Kidney (tissue), 14 donors: ENCODE data around the gene HIPK1. TPM values are rescaled to one million over a fixed set of nuclear protein-coding genes. Genes with fewer than 3 reads are reported as not detected.

Source experiments
- DNase-seq, 5 donors: peaks; one replicate each; pipeline ENCODE4 v3.0.0-alpha.2; 2013 to 2020
- FAIRE-seq: peaks from 2 replicates; lab custom pipeline; 2012; peaks lifted over from hg19 to GRCh38; lab: Jason Lieb, UNC
- H3K27ac ChIP-seq, 2 donors: one replicate each; pipeline ENCODE4 v1.7.0; 2013; ENCODE audit warnings: low read depth in 2 of 2, low read length in 2 of 2, inconsistent platforms in 1 of 2
- H3K27me3 ChIP-seq: one replicate; pipeline ENCODE4 v1.7.1; 2013; ENCODE audit warnings: low read length, inconsistent platforms; ENCODE audit not compliant: control insufficient read depth, insufficient read depth
- H3K36me3 ChIP-seq, 3 donors: one replicate each; pipeline versions ENCODE4 v1.7.0 to v1.7.1; 2013; ENCODE audit warnings: low read length in 3 of 3, control low read depth in 1 of 3, inconsistent platforms in 1 of 3; ENCODE audit not compliant: insufficient read depth in 3 of 3, control insufficient read depth in 2 of 3
- H3K4me1 ChIP-seq, 3 donors: one replicate each; pipeline versions ENCODE4 v1.7.0 to v1.7.1; 2013; ENCODE audit warnings: low read length in 3 of 3, inconsistent platforms in 1 of 3, low read depth in 1 of 3; ENCODE audit not compliant: control insufficient read depth in 2 of 3, insufficient read depth in 2 of 3
- H3K4me3 ChIP-seq, 3 donors: one replicate each; pipeline versions ENCODE4 v1.7.0 to v1.8.1; 2013; ENCODE audit warnings: low read length in 3 of 3, control low read depth in 1 of 3, inconsistent platforms in 1 of 3
- H3K9ac ChIP-seq, 3 donors: one replicate each; pipeline versions ENCODE4 v1.7.0 to v1.7.1; 2013; ENCODE audit warnings: low read length in 3 of 3, control low read depth in 1 of 3, inconsistent platforms in 1 of 3
- H3K9me3 ChIP-seq, 3 donors: one replicate each; pipeline versions ENCODE4 v1.7.0 to v1.7.1; 2013; ENCODE audit warnings: low read length in 3 of 3, control low read depth in 1 of 3, inconsistent platforms in 1 of 3; ENCODE audit not compliant: control insufficient read depth in 2 of 3, insufficient read depth in 1 of 3
- intact Hi-C: fragments of 100-400 bp; cut with DNase I; formaldehyde crosslinking; loops from one replicate; pipeline ENCODE4 v1.11.1; 2022
- polyA plus RNA-seq: library from polyadenylated mRNA; stranded (reverse); fragments of 350-450 nt; fragmentation: Illumina TruSeq; extraction: RNeasy Lipid Tissue Mini Kit (QIAGEN cat#74804); gene quantifications from one replicate; pipeline ENCODE4 v1.2.3, GENCODE V29; 2014; ENCODE audit warnings: low read depth, low replicate concordance; ENCODE audit not compliant: insufficient read depth
- total RNA-seq: library from RNA; stranded (reverse); fragmentation: NEBNext Ultra II Directional; extraction: Animal tissue kit (Norgen Biotek cat#: 25700); gene quantifications from one replicate; pipeline ENCODE4 v1.2.1, GENCODE V29; 2021
- TF ChIP-seq, protein P1 (sequence below): IDR thresholded peaks from 3 replicates; pipeline ENCODE4 v1.5.1; 2012; ENCODE audit warnings: mild to moderate bottlenecking, moderate library complexity, borderline replicate concordance; ENCODE audit not compliant: insufficient read depth; ENCODE audit errors: extremely low read depth
- donor health status: control.
- donor health status: control.
- donor health status: control.
- donor health status: control.
- donor health status: control.
- donor health status: DM: yes; HTN: yes; CAD: no.
- donor health status: Normal renal cell carcinoma (clear cell type).

The HIPK1 gene
- total and polyA plus RNA-seq, 2 donors from 2014 or later = 8.4 to 65.0 TPM

DNA sequence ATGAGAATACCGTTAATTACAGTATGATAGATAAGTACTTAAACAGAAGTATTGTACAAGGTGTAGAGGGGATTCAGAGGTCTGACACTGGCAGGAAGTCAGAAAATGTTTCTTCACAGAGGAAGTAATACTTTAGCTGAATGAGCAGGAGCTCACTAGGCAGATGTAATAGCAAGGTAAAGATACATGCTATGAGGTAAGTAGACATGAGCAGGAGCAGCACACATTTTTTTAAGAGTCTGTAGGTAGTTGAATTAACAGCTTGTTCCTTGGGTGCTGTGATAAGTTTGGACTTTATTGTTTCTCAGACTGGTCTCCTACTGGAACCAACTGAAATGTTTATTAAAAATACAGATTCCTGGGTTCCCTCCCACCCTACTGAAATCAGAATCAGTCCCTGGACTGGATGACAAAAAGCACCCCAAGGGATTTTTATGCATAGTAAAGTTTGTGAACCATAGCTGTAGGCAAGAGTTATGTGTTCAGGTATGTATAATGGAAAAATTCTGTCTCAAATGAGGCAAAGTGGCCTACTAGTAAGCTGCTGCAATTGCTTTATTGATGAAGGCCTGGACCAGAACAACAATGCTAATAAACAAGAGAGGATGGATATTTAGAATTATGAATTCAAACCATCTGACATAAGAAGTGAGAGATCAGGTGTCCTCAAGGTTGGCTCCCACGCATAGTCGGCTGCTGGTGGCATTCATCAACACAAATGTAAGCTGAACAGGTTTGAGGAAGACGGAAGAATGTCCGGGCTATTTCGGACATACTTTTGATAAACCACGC is 25.4 kb upstream of the HIPK1 start:
- peaks cover 4 to 10% (median 9%) of the 10 kb centered on the region in 3 donors for H3K36me3 ChIP-seq
- TF ChIP-seq, protein P1, sequence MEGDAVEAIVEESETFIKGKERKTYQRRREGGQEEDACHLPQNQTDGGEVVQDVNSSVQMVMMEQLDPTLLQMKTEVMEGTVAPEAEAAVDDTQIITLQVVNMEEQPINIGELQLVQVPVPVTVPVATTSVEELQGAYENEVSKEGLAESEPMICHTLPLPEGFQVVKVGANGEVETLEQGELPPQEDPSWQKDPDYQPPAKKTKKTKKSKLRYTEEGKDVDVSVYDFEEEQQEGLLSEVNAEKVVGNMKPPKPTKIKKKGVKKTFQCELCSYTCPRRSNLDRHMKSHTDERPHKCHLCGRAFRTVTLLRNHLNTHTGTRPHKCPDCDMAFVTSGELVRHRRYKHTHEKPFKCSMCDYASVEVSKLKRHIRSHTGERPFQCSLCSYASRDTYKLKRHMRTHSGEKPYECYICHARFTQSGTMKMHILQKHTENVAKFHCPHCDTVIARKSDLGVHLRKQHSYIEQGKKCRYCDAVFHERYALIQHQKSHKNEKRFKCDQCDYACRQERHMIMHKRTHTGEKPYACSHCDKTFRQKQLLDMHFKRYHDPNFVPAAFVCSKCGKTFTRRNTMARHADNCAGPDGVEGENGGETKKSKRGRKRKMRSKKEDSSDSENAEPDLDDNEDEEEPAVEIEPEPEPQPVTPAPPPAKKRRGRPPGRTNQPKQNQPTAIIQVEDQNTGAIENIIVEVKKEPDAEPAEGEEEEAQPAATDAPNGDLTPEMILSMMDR = no peak
- peak overlapping the region; percentile 72 to 100 (median 99) for H3K9ac ChIP-seq

DNA sequence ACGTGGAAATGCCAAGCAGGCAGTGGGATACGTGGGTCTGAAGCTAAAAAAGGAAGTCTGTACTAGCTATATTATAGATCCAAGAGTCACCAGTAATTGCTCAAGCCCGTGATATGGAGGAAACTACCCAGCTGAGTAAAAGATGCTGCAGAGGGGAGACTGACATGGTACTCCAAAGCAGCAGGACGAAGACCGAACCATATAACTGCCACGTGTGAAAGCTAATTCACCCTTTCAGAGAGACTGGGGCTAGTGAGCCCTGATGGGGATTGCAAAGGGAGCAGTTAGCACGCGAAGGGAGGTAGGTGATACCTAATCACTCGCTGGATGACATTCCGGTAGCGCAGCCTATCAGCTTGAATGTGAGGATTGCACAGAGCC is 24.8 kb upstream of the HIPK1 start:
- peak in 2 of 5 donors; percentile 27 to 53 for DNase-seq
- Histone ChIP-seq H3K4me1 (peaks cover 0 to 13% (median 0%) of the 10 kb centered on the region in 3 donors), H3K9me3 (no peaks in the 10 kb centered on the region), H3K9ac (peak overlapping the region; percentile 72 to 100 (median 99)), H3K27me3 (no peaks in the 10 kb centered on the region), H3K27ac (peak overlapping the region; percentile 72 to 94), H3K4me3 (peak overlapping the region; percentile 85 to 98 (median 93)), H3K36me3 (peaks cover 4 to 13% (median 10%) of the 10 kb centered on the region in 3 donors)
- intact Hi-C loops = no loop called here
- FAIRE-seq = no peak
- TF ChIP-seq, protein P1 = no peak

More for the DNA sequence above, 25.4 kb upstream of the HIPK1 start:
- intact Hi-C loops = no loop called here
- no peaks in the 10 kb centered on the region for H3K9me3 ChIP-seq
- peaks cover 0 to 13% (median 0%) of the 10 kb centered on the region in 3 donors for H3K4me1 ChIP-seq
- peak overlapping the region; percentile 85 to 98 (median 93) for H3K4me3 ChIP-seq
- FAIRE-seq (no peak), DNase-seq (peak in 2 of 5 donors; percentile 17 to 19)
- peak overlapping the region; percentile 72 to 94 for H3K27ac ChIP-seq
- H3K27me3 ChIP-seq = no peaks in the 10 kb centered on the region

DNA sequence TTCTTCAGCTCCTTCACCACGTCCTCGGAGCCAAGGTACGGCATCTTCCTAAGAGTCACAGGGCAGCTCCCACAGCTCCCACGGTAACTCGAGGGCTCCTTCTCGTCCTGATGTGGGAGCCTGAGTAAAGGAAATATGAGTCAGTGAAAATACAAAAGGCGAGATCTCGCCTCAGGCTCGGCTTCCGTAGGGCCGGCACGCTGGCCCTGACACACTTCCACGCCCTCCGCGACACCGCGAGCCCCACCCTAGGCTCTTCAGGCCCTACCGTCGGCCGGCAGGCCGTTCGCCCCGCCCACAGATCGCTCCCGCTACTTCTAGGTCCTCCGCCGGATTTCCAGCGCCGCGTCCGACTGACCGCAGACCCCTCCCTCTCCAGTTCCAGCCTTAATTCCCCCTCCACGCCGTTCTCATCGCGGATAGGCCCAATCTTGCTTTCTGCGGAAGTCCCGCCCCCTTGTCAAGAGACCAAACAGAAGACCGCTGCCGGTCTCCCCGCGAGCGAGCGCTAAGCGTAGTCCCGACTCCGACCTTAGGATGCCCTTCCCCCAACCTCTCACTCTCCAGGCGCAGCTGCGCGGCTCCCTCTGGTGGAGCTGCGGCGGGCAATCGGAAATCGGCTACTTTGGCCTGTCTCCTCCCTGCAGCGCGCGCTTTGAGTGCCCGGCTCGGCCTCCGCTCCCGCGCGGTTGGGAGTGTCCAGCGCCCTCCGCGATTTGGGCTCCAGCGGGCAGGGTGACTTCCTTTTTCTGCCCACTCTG is 24.3 kb upstream of the HIPK1 start, which contains the start of the genes AP4B1 and DCLRE1B:
TSS of gene AP4B1 (minus strand) at position 126 of the 761 bp plus-strand sequence. CDS start at position 44, 82 bp downstream.
TSS of gene DCLRE1B (plus strand) at position 653 of the 761 bp plus-strand sequence. CDS start 261 bp downstream, outside the sequence.
- Histone ChIP-seq H3K27ac (peak within 1 kb of the TSS; percentile 72 to 94), H3K4me1 (peaks cover 0 to 13% (median 0%) of the 10 kb centered on the region in 3 donors), H3K9ac (peak within 1 kb of the TSS; percentile 85 to 100 (median 99)), H3K36me3 (peaks cover 4 to 8% (median 7%) of the 10 kb centered on the region in 3 donors), H3K9me3 (no peaks in the 10 kb centered on the region), H3K4me3 (peak within 1 kb of the TSS; percentile 85 to 98 (median 93)), H3K27me3 (no peaks in the 10 kb centered on the region)
- DNase-seq (peak; percentile 99 to 100 (median 100)), FAIRE-seq (peak; percentile 93)
- intact Hi-C loops = no loop called here
- TF ChIP-seq, protein P1 = peak; percentile 76
